Fibroblast of the aortic adventitia (primary cell): ENCODE data around the gene ZXDC. TPM values are rescaled to one million over a fixed set of nuclear protein-coding genes. Genes with fewer than 3 reads are reported as not detected.

Source experiments
- DNase-seq: peaks from one replicate; pipeline ENCODE4 v3.0.0-alpha.2; 2010; ENCODE audit warnings: low read depth
- H3K4me3 ChIP-seq: 2 replicates; pipeline ENCODE4 v1.5.1; 2011; ENCODE audit warnings: low read depth, mild to moderate bottlenecking, control low read depth, low read length, moderate library complexity
- total RNA-seq: library from RNA; depleted of rRNA; stranded (reverse); fragments of >200 nt; gene quantifications from 2 replicates; pipeline ENCODE4 v1.2.3, GENCODE V29; 2012; ENCODE audit warnings: low replicate concordance
- TF ChIP-seq, protein P1 (sequence below): IDR thresholded peaks from 2 replicates; pipeline ENCODE4 v1.5.1; 2011; ENCODE audit warnings: mild to moderate bottlenecking, low read length, control low read depth, inconsistent platforms; ENCODE audit not compliant: insufficient read depth

Gene ZXDC
- total RNA-seq, 1 donor: 26.7 TPM

DNA sequence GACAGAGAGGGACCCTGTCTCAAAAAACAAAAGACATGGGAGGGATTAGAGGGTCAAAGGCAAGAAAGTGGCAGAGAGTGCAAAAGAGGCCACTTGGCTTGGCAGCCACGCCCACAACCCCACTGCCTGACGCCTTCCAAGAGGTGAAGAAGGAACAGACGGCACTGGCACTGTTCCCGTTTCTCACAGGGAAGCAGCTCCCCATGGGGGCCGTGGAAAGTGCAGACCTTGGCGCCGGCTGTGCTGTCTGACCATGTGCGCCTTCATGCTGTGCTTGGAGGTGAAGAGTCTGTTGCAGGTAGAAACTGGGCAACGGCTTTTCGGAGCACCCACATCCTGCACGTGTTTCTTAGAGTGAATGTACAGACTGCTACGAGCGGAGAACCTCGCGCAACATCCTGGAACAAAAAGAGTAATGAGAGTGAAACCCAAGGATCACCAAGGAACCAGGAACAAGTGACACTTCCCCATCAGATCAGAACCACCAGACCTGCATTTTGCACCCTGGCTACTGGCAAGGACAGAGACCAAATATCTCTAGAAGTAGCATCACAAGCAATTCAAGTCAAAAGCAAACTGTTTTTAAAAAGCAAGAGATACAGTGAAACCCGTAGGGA is 9.7 kb downstream of the ZXDC start:
- DNase-seq: no peak
- TF ChIP-seq, protein P1, sequence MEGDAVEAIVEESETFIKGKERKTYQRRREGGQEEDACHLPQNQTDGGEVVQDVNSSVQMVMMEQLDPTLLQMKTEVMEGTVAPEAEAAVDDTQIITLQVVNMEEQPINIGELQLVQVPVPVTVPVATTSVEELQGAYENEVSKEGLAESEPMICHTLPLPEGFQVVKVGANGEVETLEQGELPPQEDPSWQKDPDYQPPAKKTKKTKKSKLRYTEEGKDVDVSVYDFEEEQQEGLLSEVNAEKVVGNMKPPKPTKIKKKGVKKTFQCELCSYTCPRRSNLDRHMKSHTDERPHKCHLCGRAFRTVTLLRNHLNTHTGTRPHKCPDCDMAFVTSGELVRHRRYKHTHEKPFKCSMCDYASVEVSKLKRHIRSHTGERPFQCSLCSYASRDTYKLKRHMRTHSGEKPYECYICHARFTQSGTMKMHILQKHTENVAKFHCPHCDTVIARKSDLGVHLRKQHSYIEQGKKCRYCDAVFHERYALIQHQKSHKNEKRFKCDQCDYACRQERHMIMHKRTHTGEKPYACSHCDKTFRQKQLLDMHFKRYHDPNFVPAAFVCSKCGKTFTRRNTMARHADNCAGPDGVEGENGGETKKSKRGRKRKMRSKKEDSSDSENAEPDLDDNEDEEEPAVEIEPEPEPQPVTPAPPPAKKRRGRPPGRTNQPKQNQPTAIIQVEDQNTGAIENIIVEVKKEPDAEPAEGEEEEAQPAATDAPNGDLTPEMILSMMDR: no peak
- H3K4me3 ChIP-seq: no peak overlapping the region

GRCh38 chr3:126464997-126465396 is 10.7 kb downstream of the ZXDC start:
- no peak for DNase-seq
- TF ChIP-seq, protein P1: no peak
- no peak overlapping the region for H3K4me3 ChIP-seq

- TF ChIP-seq, protein P1: no peak
- no peak for DNase-seq
- no peak overlapping the region for H3K4me3 ChIP-seq
These were observed 11.2 kb downstream of the ZXDC start for GRCh38 chr3:126464494-126464893.

- TF ChIP-seq, protein P1: no peak
- no peak for DNase-seq
- H3K4me3 ChIP-seq: no peak overlapping the region
These were observed 11.6 kb downstream of the ZXDC start for GRCh38 chr3:126464093-126464492.

GRCh38 chr3:126463521-126463920 is 12.2 kb downstream of the ZXDC start:
- TF ChIP-seq, protein P1: no peak
- DNase-seq: no peak
- H3K4me3 ChIP-seq: no peak overlapping the region

- TF ChIP-seq, protein P1: no peak
- no peak for DNase-seq
- no peak overlapping the region for H3K4me3 ChIP-seq
These were observed 14.1 kb downstream of the ZXDC start for GRCh38 chr3:126461450-126462070.
